SK-N-SH (cell line): ENCODE results near the gene RNF126. TPM values are rescaled to one million over a fixed set of nuclear protein-coding genes. Genes with fewer than 3 reads are reported as not detected.

Experiments used
- CTCF ChIA-PET: fragments of 300-600, 350-600 bp; formaldehyde crosslinking; extraction: SDS; loops from one replicate; lab custom pipeline; 2021; lab: Yijun Ruan, JAX
- POLR2A ChIA-PET: fragments of 350-600 bp; sonication (Branson Sonifier 250); formaldehyde crosslinking; extraction: SDS; loops from one replicate; lab custom pipeline; 2020; ENCODE audit warnings: antibody characterized with exemption, inconsistent platforms; lab: Yijun Ruan, JAX
- DNase-seq: peaks from one replicate; pipeline ENCODE4 v3.0.0; 2012
- H2AFZ ChIP-seq: fragments of 200-600 bp; sonication (generic); 2 replicates; pipeline ENCODE4 v1.8.1; 2016; ENCODE audit warnings: antibody characterized with exemption, mild to moderate bottlenecking, low read depth
- H3F3A ChIP-seq: fragments of 200-600 bp; sonication (generic); replicated peaks from 2 replicates; pipeline ENCODE3; 2016; ENCODE audit warnings: antibody characterized with exemption, mild to moderate bottlenecking; ENCODE audit not compliant: insufficient read depth
- H3K27ac ChIP-seq, 2 experiments: fragments of 200-500 bp in 1 of 2; fragments of 200-600 bp in 1 of 2; sonication (Bioruptor generic) in 1 of 2; sonication (generic), shearing (Covaris generic) in 1 of 2; 2 replicates each; pipeline versions ENCODE4 v1.5.1 to v1.6.1; 2014 to 2016; ENCODE audit warnings: low read depth in 2 of 2, inconsistent platforms in 1 of 2, low read length in 1 of 2, mild to moderate bottlenecking in 1 of 2, mixed read lengths in 1 of 2
- H3K27me3 ChIP-seq: fragments of 200-600 bp; sonication (generic), shearing (Covaris generic); 2 replicates; pipeline ENCODE4 v1.6.1; 2016; ENCODE audit warnings: mixed run types; ENCODE audit not compliant: insufficient read depth
- H3K36me3 ChIP-seq, 2 experiments: fragments of 200-500 bp in 1 of 2; fragments of 200-600 bp in 1 of 2; sonication (Bioruptor generic) in 1 of 2; sonication (generic) in 1 of 2; replicated peaks in 1 of 2; 2 replicates each; pipeline versions ENCODE3 to v1.5.1; 2014 to 2016; ENCODE audit warnings: low read length in 1 of 2, mild to moderate bottlenecking in 1 of 2; ENCODE audit not compliant: insufficient read depth in 2 of 2, control insufficient read depth in 1 of 2
- H3K4me1 ChIP-seq, 2 experiments: fragments of 200-500 bp in 1 of 2; fragments of 200-600 bp in 1 of 2; sonication (Bioruptor generic) in 1 of 2; sonication (generic), shearing (Covaris generic) in 1 of 2; 2 replicates each; pipeline versions ENCODE4 v1.5.1 to v1.6.1; 2014 to 2016; ENCODE audit warnings: low read depth in 1 of 2, low read length in 1 of 2, mixed run types in 1 of 2; ENCODE audit not compliant: insufficient read depth in 2 of 2, control insufficient read depth in 1 of 2
- H3K4me2 ChIP-seq: fragments of 200-600 bp; sonication (generic), shearing (Covaris generic); 2 replicates; pipeline ENCODE4 v1.6.1; 2017; ENCODE audit warnings: mixed run types
- H3K4me3 ChIP-seq, 2 experiments: fragments of 200-500 bp in 1 of 2; fragments of 200-600 bp in 1 of 2; sonication (Bioruptor generic) in 1 of 2; sonication (generic), shearing (Covaris generic) in 1 of 2; 2 replicates each; pipeline versions ENCODE4 v1.5.1 to v1.8.1; 2014 to 2016; ENCODE audit warnings: low read depth in 2 of 2, inconsistent platforms in 1 of 2, low read length in 1 of 2, mild to moderate bottlenecking in 1 of 2, mixed read lengths in 1 of 2, moderate library complexity in 1 of 2
- H3K79me2 ChIP-seq: fragments of 200-600 bp; sonication (generic); 2 replicates; pipeline ENCODE4 v1.8.1; 2017; ENCODE audit warnings: mild to moderate bottlenecking; ENCODE audit not compliant: insufficient read depth
- H3K9ac ChIP-seq: fragments of 200-600 bp; sonication (generic); 2 replicates; pipeline ENCODE4 v1.6.1; 2017; ENCODE audit warnings: mixed run types
- H3K9me2 ChIP-seq: fragments of 200-600 bp; sonication (generic); 2 replicates; pipeline ENCODE4 v1.6.1; 2017; ENCODE audit warnings: mixed run types
- H3K9me3 ChIP-seq: fragments of 200-600 bp; sonication (generic); 2 replicates; pipeline ENCODE4 v1.6.1; 2017; ENCODE audit warnings: mixed run types, mild to moderate bottlenecking, moderate library complexity
- H4K20me1 ChIP-seq: fragments of 200-600 bp; sonication (generic); 2 replicates; pipeline ENCODE4 v1.6.1; 2017; ENCODE audit warnings: mild to moderate bottlenecking, mixed run types; ENCODE audit not compliant: insufficient read depth
- EZH2phosphoT487 ChIP-seq: fragments of 200-600 bp; sonication (generic); IDR thresholded peaks from 2 replicates; pipeline ENCODE4 v1.6.1; 2017; ENCODE audit warnings: low read depth, mixed run types, mild to moderate bottlenecking, antibody characterized with exemption, moderate library complexity, borderline replicate concordance
- FOSL2 ChIP-seq: IDR thresholded peaks from 2 replicates; pipeline ENCODE4 v1.4.0; 2012; ENCODE audit warnings: low read depth, mild to moderate bottlenecking, moderate library complexity, borderline replicate concordance
- FOXJ3 ChIP-seq: sonication (generic); formaldehyde crosslinking; IDR thresholded peaks from 2 replicates; pipeline ENCODE4 v1.5.1; 2020; ENCODE audit warnings: mild to moderate bottlenecking, missing genetic modification reagents
- FOXM1 ChIP-seq: IDR thresholded peaks from 2 replicates; pipeline ENCODE4 v1.4.0; 2012; ENCODE audit warnings: low read depth, mild to moderate bottlenecking
- JUND ChIP-seq: IDR thresholded peaks from 2 replicates; pipeline ENCODE4 v1.4.0; 2012
- MEF2A ChIP-seq: IDR thresholded peaks from 2 replicates; pipeline ENCODE4 v1.4.0; 2012; ENCODE audit warnings: low read depth, borderline replicate concordance
- NRF1 ChIP-seq: IDR thresholded peaks from 2 replicates; pipeline ENCODE4 v1.6.1; 2012; ENCODE audit warnings: low read depth, mild to moderate bottlenecking, low read length
- PBX3 ChIP-seq: IDR thresholded peaks from 2 replicates; pipeline ENCODE4; 2012
- POLR2AphosphoS5 ChIP-seq: IDR thresholded peaks from 2 replicates; pipeline ENCODE4 v1.6.1; 2012; ENCODE audit warnings: low read depth, low read length
- RAD21 ChIP-seq: IDR thresholded peaks from 2 replicates; pipeline ENCODE4 v1.6.1; 2012; ENCODE audit warnings: mild to moderate bottlenecking, low read length
- RCOR1 ChIP-seq: fragments of 150-350 bp; IDR thresholded peaks from 2 replicates; pipeline ENCODE4 v1.6.1; 2017; ENCODE audit warnings: antibody characterized with exemption, low read length
- TAF1 ChIP-seq: IDR thresholded peaks from 2 replicates; pipeline ENCODE4 v1.6.1; 2012; ENCODE audit warnings: low read depth, mild to moderate bottlenecking, low read length, moderate library complexity, borderline replicate concordance
- TCF12 ChIP-seq: IDR thresholded peaks from 2 replicates; pipeline ENCODE4 v1.4.0; 2012
- TEAD4 ChIP-seq: IDR thresholded peaks from 2 replicates; pipeline ENCODE4 v1.4.0; 2012; ENCODE audit warnings: mild to moderate bottlenecking, borderline replicate concordance; ENCODE audit not compliant: insufficient read depth
- WGBS: methylation state at CpG from one replicate; pipeline ENCODE4 v1.1.6; 2017; ENCODE audit warnings: low lambda C conversion rate; 5-methylcytosine and 5-hydroxymethylcytosine counted together
- polyA plus RNA-seq, 3 experiments: library from polyadenylated mRNA; depleted of rRNA; stranded (reverse); fragments of >200 nt; gene quantifications; 2 replicates each; pipeline ENCODE4 v1.2.3, GENCODE V29; 2012
- TF ChIP-seq, protein P1 (sequence below): fragments of 200-600 bp; sonication (generic); IDR thresholded peaks from 2 replicates; pipeline ENCODE4 v1.6.1; 2017; ENCODE audit warnings: antibody characterized with exemption, mild to moderate bottlenecking, moderate library complexity

RNF126 gene
- polyA plus RNA-seq, 1 of the 3 experiments (the other 2 are of a cell fraction), result 12.9 TPM

- 97% methylated on average over 40 of the region's 51 CpGs for WGBS
- CTCF ChIA-PET, result interaction anchor here (1.0 kb wide), 1 partner anchor 11 kb away, joined by 4 read pairs; no protein-coding TSS in a partner anchor
- no peaks in the 10 kb centered on the region for H3K9me2 ChIP-seq
- no peak overlapping the region for H3K27ac ChIP-seq
- TF ChIP-seq FOXJ3, result no peak
- H3K27me3 ChIP-seq, result no peaks in the 10 kb centered on the region
- no peak overlapping the region for H2AFZ ChIP-seq
- H3K4me2 ChIP-seq, result no peak overlapping the region
- H3K9me3 ChIP-seq, result no peaks in the 10 kb centered on the region
- H3F3A ChIP-seq, result no peaks in the 10 kb centered on the region
- no peak overlapping the region for H3K9ac ChIP-seq
- no peaks in the 10 kb centered on the region for H3K4me1 ChIP-seq
- H3K79me2 ChIP-seq, result no peaks in the 10 kb centered on the region
- no peak overlapping the region for H3K4me3 ChIP-seq
- H4K20me1 ChIP-seq, result 0 out of 2 replicates have a peak, but pooled peaks cover 7% of the 10 kb centered on the region
- POLR2A ChIA-PET, result no interaction called here
- no peak for DNase-seq
- H3K36me3 ChIP-seq, result peaks cover 0 to 42% of the 10 kb centered on the region in 2 experiments
Observed at GRCh38 chr19:620166-620862, 42.7 kb downstream of the RNF126 start.

- ChIA-PET CTCF (no interaction called here), POLR2A (no interaction called here)
Observed at GRCh38 chr19:619286-620002, 43.6 kb downstream of the RNF126 start.

More at GRCh38 chr19:619286-620002, 43.6 kb downstream of the RNF126 start:
- no peak overlapping the region for H2AFZ ChIP-seq
- no peak overlapping the region for H3K9ac ChIP-seq
- H3K79me2 ChIP-seq, result no peaks in the 10 kb centered on the region
- no peak overlapping the region for H3K4me2 ChIP-seq
- peaks cover 0 to 44% of the 10 kb centered on the region in 2 experiments for H3K36me3 ChIP-seq
- no peaks in the 10 kb centered on the region for H3F3A ChIP-seq
- H3K9me2 ChIP-seq, result no peaks in the 10 kb centered on the region
- H3K27ac ChIP-seq, result no peak overlapping the region
- no peaks in the 10 kb centered on the region for H3K27me3 ChIP-seq
- 0 out of 2 replicates have a peak, but pooled peaks cover 7% of the 10 kb centered on the region for H4K20me1 ChIP-seq
- H3K9me3 ChIP-seq, result no peaks in the 10 kb centered on the region
- TF ChIP-seq JUND (no peak), FOXJ3 (no peak), FOXM1 (no peak), TAF1 (no peak), PBX3 (no peak), NRF1 (no peak), FOSL2 (no peak), RAD21 (no peak), EZH2phosphoT487 (no peak), POLR2AphosphoS5 (no peak), TCF12 (no peak), MEF2A (no peak), RCOR1 (no peak), TEAD4 (no peak)
- TF ChIP-seq, protein P1, sequence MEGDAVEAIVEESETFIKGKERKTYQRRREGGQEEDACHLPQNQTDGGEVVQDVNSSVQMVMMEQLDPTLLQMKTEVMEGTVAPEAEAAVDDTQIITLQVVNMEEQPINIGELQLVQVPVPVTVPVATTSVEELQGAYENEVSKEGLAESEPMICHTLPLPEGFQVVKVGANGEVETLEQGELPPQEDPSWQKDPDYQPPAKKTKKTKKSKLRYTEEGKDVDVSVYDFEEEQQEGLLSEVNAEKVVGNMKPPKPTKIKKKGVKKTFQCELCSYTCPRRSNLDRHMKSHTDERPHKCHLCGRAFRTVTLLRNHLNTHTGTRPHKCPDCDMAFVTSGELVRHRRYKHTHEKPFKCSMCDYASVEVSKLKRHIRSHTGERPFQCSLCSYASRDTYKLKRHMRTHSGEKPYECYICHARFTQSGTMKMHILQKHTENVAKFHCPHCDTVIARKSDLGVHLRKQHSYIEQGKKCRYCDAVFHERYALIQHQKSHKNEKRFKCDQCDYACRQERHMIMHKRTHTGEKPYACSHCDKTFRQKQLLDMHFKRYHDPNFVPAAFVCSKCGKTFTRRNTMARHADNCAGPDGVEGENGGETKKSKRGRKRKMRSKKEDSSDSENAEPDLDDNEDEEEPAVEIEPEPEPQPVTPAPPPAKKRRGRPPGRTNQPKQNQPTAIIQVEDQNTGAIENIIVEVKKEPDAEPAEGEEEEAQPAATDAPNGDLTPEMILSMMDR, result no peak
- no peaks in the 10 kb centered on the region for H3K4me1 ChIP-seq
- no peak overlapping the region for H3K4me3 ChIP-seq
- no peak for DNase-seq
- WGBS, result 96% methylated on average over 35 of the region's 47 CpGs
